Osteoblast (primary cell): ENCODE results near the gene TMEM238. TPM values are rescaled to one million over a fixed set of nuclear protein-coding genes. Genes with fewer than 3 reads are reported as not detected.
"Not testable (repeated sequence)": the region's sequence is repeated elsewhere in the genome, so short reads cannot be mapped to it uniquely, and the experiment has no call there.

ENCODE experiments used
- DNase-seq: peaks from one replicate; pipeline ENCODE4 v3.0.0; 2011; ENCODE audit warnings: low spot score, mixed read lengths; ENCODE audit not compliant: insufficient read length; ENCODE audit errors: missing footprints
- H2AFZ ChIP-seq: 2 replicates; pipeline ENCODE4 v1.6.0; 2011; ENCODE audit warnings: mild to moderate bottlenecking, low read length
- H3K27ac ChIP-seq: 2 replicates; pipeline ENCODE4 v1.5.1; 2011; ENCODE audit warnings: mild to moderate bottlenecking, low read depth, low read length, moderate library complexity
- H3K27me3 ChIP-seq: 2 replicates; pipeline ENCODE4 v1.6.0; 2012; ENCODE audit warnings: mild to moderate bottlenecking, control low read depth, inconsistent platforms, low read length, moderate library complexity; ENCODE audit not compliant: insufficient read depth
- H3K36me3 ChIP-seq: 2 replicates; pipeline ENCODE4 v1.5.1; 2011; ENCODE audit warnings: mild to moderate bottlenecking, low read length, control low read depth, moderate library complexity; ENCODE audit not compliant: insufficient read depth
- H3K4me1 ChIP-seq: 2 replicates; pipeline ENCODE4 v1.5.1; 2011; ENCODE audit warnings: mild to moderate bottlenecking, low read length, control low read depth, moderate library complexity; ENCODE audit not compliant: insufficient read depth
- H3K4me2 ChIP-seq: 2 replicates; pipeline ENCODE4 v1.6.0; 2011; ENCODE audit warnings: mild to moderate bottlenecking, low read length; ENCODE audit not compliant: insufficient read depth
- H3K4me3 ChIP-seq: fragments of 200-600 bp; sonication (generic); 3 replicates; pipeline ENCODE4 v1.5.1; 2012; ENCODE audit warnings: mild to moderate bottlenecking, low read length, inconsistent platforms; ENCODE audit not compliant: insufficient read depth
- H3K79me2 ChIP-seq: 2 replicates; pipeline ENCODE4 v1.6.0; 2012; ENCODE audit warnings: mild to moderate bottlenecking, low read length, control low read depth, inconsistent platforms; ENCODE audit not compliant: insufficient read depth
- H3K9me3 ChIP-seq: 2 replicates; pipeline ENCODE4 v1.5.1; 2011; ENCODE audit warnings: low read depth, low read length, control low read depth
- H4K20me1 ChIP-seq: 2 replicates; pipeline ENCODE4 v1.6.0; 2012; ENCODE audit warnings: mild to moderate bottlenecking, low read length, control low read depth; ENCODE audit not compliant: insufficient read depth
- CTCF ChIP-seq: IDR thresholded peaks from 2 replicates; pipeline ENCODE4 v1.5.1; 2011; ENCODE audit warnings: mild to moderate bottlenecking, low read depth, low read length, moderate library complexity; ENCODE audit errors: extremely low read depth
- total RNA-seq: library from RNA; depleted of rRNA; stranded (reverse); fragments of >200 nt; gene quantifications from 2 replicates; pipeline ENCODE4 v1.2.3, GENCODE V29; 2012

The TMEM238 gene
- total RNA-seq, 1 donor: not detected

- Histone ChIP-seq H3K79me2 (peaks cover 35% of the 10 kb centered on the region), H3K9me3 (no peaks in the 10 kb centered on the region), H2AFZ (peak overlapping the region; percentile 91), H3K27me3 (peaks cover 3% of the 10 kb centered on the region), H4K20me1 (peaks cover 22% of the 10 kb centered on the region), H3K4me3 (peak overlapping the region; percentile 87), H3K4me1 (peaks cover 22% of the 10 kb centered on the region), H3K36me3 (peaks cover 22% of the 10 kb centered on the region), H3K4me2 (peak overlapping the region; percentile 81), H3K27ac (peak overlapping the region; percentile 93)
- no peak for DNase-seq
- TF ChIP-seq CTCF: no peak
Measured at GRCh38 chr19:55408533-55408872, 24.4 kb upstream of the TMEM238 start.

GRCh38 chr19:55407800-55408532, 23.9 kb upstream of the TMEM238 start:
- TF ChIP-seq CTCF: no peak
- DNase-seq: peak; percentile 100
- peak overlapping the region; percentile 81 for H3K4me2 ChIP-seq
- peaks cover 36% of the 10 kb centered on the region for H3K79me2 ChIP-seq
- H3K4me3 ChIP-seq: peak overlapping the region; percentile 87
- peak overlapping the region; percentile 91 for H2AFZ ChIP-seq
- peaks cover 24% of the 10 kb centered on the region for H4K20me1 ChIP-seq
- H3K36me3 ChIP-seq: peaks cover 27% of the 10 kb centered on the region
- H3K9me3 ChIP-seq: no peaks in the 10 kb centered on the region
- peaks cover 3% of the 10 kb centered on the region for H3K27me3 ChIP-seq
- H3K4me1 ChIP-seq: peaks cover 22% of the 10 kb centered on the region
- peak overlapping the region; percentile 93 for H3K27ac ChIP-seq

- H3K9me3 ChIP-seq, H3K27me3 ChIP-seq, DNase-seq: not testable (repeated sequence)
- peaks cover 31% of the 10 kb centered on the region for H3K36me3 ChIP-seq
- peaks cover 29% of the 10 kb centered on the region for H4K20me1 ChIP-seq
- peaks cover 22% of the 10 kb centered on the region for H3K4me1 ChIP-seq
- H2AFZ ChIP-seq: peak within 1 kb of the TSS; percentile 91
- H3K27ac ChIP-seq: peak within 1 kb of the TSS; percentile 93
- peak within 1 kb of the TSS; percentile 81 for H3K4me2 ChIP-seq
- H3K79me2 ChIP-seq: peaks cover 40% of the 10 kb centered on the region
- H3K4me3 ChIP-seq: peak within 1 kb of the TSS; percentile 87
Measured at GRCh38 chr19:55407550-55407799, 23.4 kb upstream of the TMEM238 start, which contains the start of gene UBE2S. Gene UBE2S (minus strand): TSS chr19:55407788. CDS start chr19:55407589, 199 bp downstream.

GRCh38 chr19:55406826-55407549, 22.9 kb upstream of the TMEM238 start:
- TF ChIP-seq CTCF: no peak
- peaks cover 45% of the 10 kb centered on the region for H3K79me2 ChIP-seq
- peak; percentile 92 for DNase-seq
- no peaks in the 10 kb centered on the region for H3K9me3 ChIP-seq
- peak overlapping the region; percentile 93 for H3K27ac ChIP-seq
- peaks cover 33% of the 10 kb centered on the region for H4K20me1 ChIP-seq
- peak overlapping the region; percentile 81 for H3K4me2 ChIP-seq
- peaks cover 3% of the 10 kb centered on the region for H3K27me3 ChIP-seq
- H3K4me3 ChIP-seq: peak overlapping the region; percentile 87
- H2AFZ ChIP-seq: no peak overlapping the region
- peaks cover 22% of the 10 kb centered on the region for H3K4me1 ChIP-seq
- peaks cover 36% of the 10 kb centered on the region for H3K36me3 ChIP-seq
